HepG2 (cell line): ENCODE measurements around the gene TXLNA. TPM values are rescaled to one million over a fixed set of nuclear protein-coding genes. Genes with fewer than 3 reads are reported as not detected.

Source experiments
- ATAC-seq: fragments of 200-7000 bp; cut with Tn5 transposase; 3 replicates; pipeline ENCODE4 v1.9.1; 2020; ENCODE audit warnings: mild to moderate bottlenecking, moderate library complexity
- BruUV-seq: library from RNA; stranded (reverse); fragments of 400-500 nt; replicated peaks from 2 replicates; lab custom pipeline; 2021; lab: Mats Ljungman, UMichigan
- CTCF ChIA-PET: fragments of 300-600 bp; formaldehyde crosslinking; extraction: SDS; loops from one replicate; lab custom pipeline; 2021; ENCODE audit warnings: low total read pairs, inconsistent platforms, low intra/inter-chr PET ratio; lab: Yijun Ruan, JAX
- POLR2A ChIA-PET: fragments of 350-600 bp; sonication (Branson Sonifier 250); formaldehyde crosslinking; loops from one replicate; lab custom pipeline; 2020; ENCODE audit warnings: antibody characterized with exemption, inconsistent platforms; lab: Yijun Ruan, JAX
- DNase-seq: peaks from one replicate; pipeline ENCODE4 v3.0.0-alpha.2; 2015; ENCODE audit warnings: low spot score
- FAIRE-seq: peaks from 3 replicates; lab custom pipeline; 2011; peaks lifted over from hg19 to GRCh38; lab: Jason Lieb, UNC
- H2AFZ ChIP-seq: one replicate; pipeline ENCODE4 v1.6.1; 2011; ENCODE audit warnings: low read length, inconsistent platforms
- H3K27ac ChIP-seq: fragments of 300-600 bp; 3 replicates; pipeline ENCODE4 v1.8.0; 2011; ENCODE audit warnings: mixed run types, mild to moderate bottlenecking, mixed read lengths, low read length, inconsistent platforms; ENCODE audit not compliant: insufficient read depth; ENCODE audit errors: extremely low read length
- H3K27me3 ChIP-seq, 2 experiments: fragments of 200-600 bp in 1 of 2; 2 replicates in 1 of 2; 3 replicates in 1 of 2; pipeline versions ENCODE4 v1.6.0 to v1.8.0; 2011; ENCODE audit warnings: low read length in 2 of 2, mild to moderate bottlenecking in 2 of 2, moderate library complexity in 2 of 2, inconsistent platforms in 1 of 2; ENCODE audit not compliant: insufficient read depth in 2 of 2, control insufficient read depth in 1 of 2
- H3K36me3 ChIP-seq, 2 experiments: fragments of 200-600 bp in 1 of 2; replicated peaks in 1 of 2; 2 replicates in 1 of 2; 3 replicates in 1 of 2; pipeline versions ENCODE4 v1.5.1 to v1.8.0; 2011; ENCODE audit warnings: low read length in 2 of 2, inconsistent platforms in 1 of 2; ENCODE audit not compliant: insufficient read depth in 2 of 2, control insufficient read depth in 1 of 2
- H3K4me1 ChIP-seq: 2 replicates; pipeline ENCODE4 v1.5.1; 2012; ENCODE audit warnings: low read length, inconsistent platforms; ENCODE audit not compliant: insufficient read depth
- H3K4me2 ChIP-seq: 2 replicates; pipeline ENCODE4 v1.6.0; 2011; ENCODE audit warnings: low read depth, low read length, inconsistent platforms
- H3K4me3 ChIP-seq, 3 experiments: fragments of 200-600 bp in 1 of 3; sonication (generic), shearing (Covaris generic) in 1 of 3; replicated peaks in 1 of 3; 2 replicates each; pipeline ENCODE4 v1.5.1; 2011 to 2016; ENCODE audit warnings: low read length in 3 of 3, inconsistent platforms in 2 of 3, low read depth in 2 of 3, mild to moderate bottlenecking in 2 of 3, control low read depth in 1 of 3, mixed read lengths in 1 of 3; ENCODE audit not compliant: insufficient read depth in 1 of 3
- H3K79me2 ChIP-seq: one replicate; pipeline ENCODE4 v1.6.1; 2011; ENCODE audit warnings: low read length, inconsistent platforms; ENCODE audit not compliant: insufficient read depth
- H3K9ac ChIP-seq: 2 replicates; pipeline ENCODE4 v1.6.0; 2011; ENCODE audit warnings: mild to moderate bottlenecking, low read depth, low read length, inconsistent platforms; ENCODE audit not compliant: insufficient read depth
- H3K9me3 ChIP-seq: 2 replicates; pipeline ENCODE4 v1.5.1; 2012; ENCODE audit warnings: mild to moderate bottlenecking, low read length
- H4K20me1 ChIP-seq: 2 replicates; pipeline ENCODE4 v1.6.0; 2011; ENCODE audit warnings: inconsistent platforms, mild to moderate bottlenecking, low read length, moderate library complexity; ENCODE audit not compliant: insufficient read depth
- CCDC6 ChIP-seq: sonication (generic); formaldehyde crosslinking; IDR thresholded peaks from 2 replicates; pipeline ENCODE4 v1.8.1; 2022; ENCODE audit warnings: mild to moderate bottlenecking, missing genetic modification reagents, moderate library complexity
- CEBPG ChIP-seq: IDR thresholded peaks from 2 replicates; pipeline ENCODE4 v1.6.1; 2016
- CREBL2 ChIP-seq: sonication (generic); formaldehyde crosslinking; IDR thresholded peaks from 2 replicates; pipeline ENCODE4 v1.8.1; 2023; ENCODE audit warnings: missing genetic modification reagents, mild to moderate bottlenecking, borderline replicate concordance
- EED ChIP-seq: sonication (generic); formaldehyde crosslinking; IDR thresholded peaks from 2 replicates; pipeline ENCODE4 v1.5.0; 2020; ENCODE audit warnings: mild to moderate bottlenecking, missing genetic modification reagents
- EHMT2 ChIP-seq: fragments of 200-600 bp; sonication (generic); IDR thresholded peaks from 2 replicates; pipeline ENCODE4 v1.7.0; 2017; ENCODE audit warnings: antibody characterized with exemption, low read depth, low read length, borderline replicate concordance
- ELF4 ChIP-seq: sonication (generic); formaldehyde crosslinking; IDR thresholded peaks from 2 replicates; pipeline ENCODE4 v1.5.0; 2020; ENCODE audit warnings: missing genetic modification reagents, mild to moderate bottlenecking, moderate library complexity, borderline replicate concordance
- GTF3A ChIP-seq: sonication (generic); formaldehyde crosslinking; conservative IDR thresholded peaks from 2 replicates; pipeline ENCODE4 v1.4.0; 2020; ENCODE audit warnings: mild to moderate bottlenecking, missing genetic modification reagents
- NFYC ChIP-seq: IDR thresholded peaks from 2 replicates; pipeline ENCODE4 v1.6.1; 2016; ENCODE audit warnings: missing genetic modification reagents, missing compliant biosample characterization
- PRMT3 ChIP-seq: sonication (generic); formaldehyde crosslinking; IDR thresholded peaks from 2 replicates; pipeline ENCODE4 v1.8.1; 2022; ENCODE audit warnings: low read depth, mild to moderate bottlenecking, moderate library complexity, missing genetic modification reagents, borderline replicate concordance
- TCF7L2 ChIP-seq: IDR thresholded peaks from 2 replicates; pipeline ENCODE4 v1.6.1; 2011; ENCODE audit warnings: mild to moderate bottlenecking, low read depth, low read length, moderate library complexity
- ZKSCAN8 ChIP-seq: IDR thresholded peaks from 2 replicates; pipeline ENCODE4 v1.6.1; 2016; ENCODE audit warnings: borderline replicate concordance, missing genetic modification reagents, missing compliant biosample characterization
- ZNF160 ChIP-seq: sonication (generic); formaldehyde crosslinking; IDR thresholded peaks from 2 replicates; pipeline ENCODE4 v1.8.0; 2022; ENCODE audit warnings: mild to moderate bottlenecking, inconsistent platforms, missing genetic modification reagents
- ZNF552 ChIP-seq: sonication (generic); formaldehyde crosslinking; IDR thresholded peaks from 2 replicates; pipeline ENCODE4 v1.9.0; 2022; ENCODE audit warnings: missing genetic modification reagents, mild to moderate bottlenecking, borderline replicate concordance
- ZNF572 ChIP-seq: sonication (generic); formaldehyde crosslinking; IDR thresholded peaks from 2 replicates; pipeline ENCODE4 v1.5.1; 2020; ENCODE audit warnings: mild to moderate bottlenecking, missing genetic modification reagents
- WGBS: methylation state at CpG from one replicate; pipeline ENCODE4 v1.1.6; 2017; ENCODE audit warnings: low lambda C conversion rate; 5-methylcytosine and 5-hydroxymethylcytosine counted together
- in situ Hi-C: cut with HindIII; loops from 2 replicates; pipeline ENCODE4 v1.10.0; 2017; ENCODE audit warnings: low pct_unique_long_range_greater_than_20kb; ENCODE audit not compliant: extremely low pct_ligation_motif_present
- intact Hi-C: fragments of 100-400 bp; cut with micrococcal nuclease; formaldehyde crosslinking; loops from one replicate; pipeline ENCODE4 v1.10.0; 2022; ENCODE audit not compliant: unreplicated experiment
- polyA plus RNA-seq, 8 experiments: library from polyadenylated mRNA; depleted of rRNA in 3 of 8; stranded (reverse) in 7 of 8; unstranded in 1 of 8; fragments of >200 nt; fragmentation: Illumina TruSeq in 4 of 8; extraction: Trizol in 4 of 8; gene quantifications; 2 replicates each; pipeline versions ENCODE4 v1.2.1 to v1.2.3, GENCODE V29; 2011 to 2016; ENCODE audit warnings: low read depth in 4 of 8, missing spikeins in 1 of 8, mixed read lengths in 1 of 8; ENCODE audit not compliant: insufficient read depth in 1 of 8
- total RNA-seq, 5 experiments: library from RNA; depleted of rRNA; stranded (reverse); fragments of >200 nt; fragmentation: Illumina TruSeq; extraction: Trizol; gene quantifications; 2 replicates each; pipeline ENCODE4 v1.2.3, GENCODE V29; 2016; ENCODE audit warnings: low read depth in 1 of 5
- TF ChIP-seq, protein P1 (sequence below): IDR thresholded peaks from 2 replicates; pipeline ENCODE4 v1.6.1; 2012; ENCODE audit warnings: low read length, improper control_type of control experiment
- TF ChIP-seq, protein P2 (sequence below): sonication (generic); formaldehyde crosslinking; IDR thresholded peaks from 2 replicates; pipeline ENCODE4 v1.5.0; 2020; ENCODE audit warnings: mild to moderate bottlenecking, missing genetic modification reagents
- TF ChIP-seq, protein P3 (sequence below): fragments of 450-650 bp; IDR thresholded peaks from 2 replicates; pipeline ENCODE4 v1.6.1; 2017

Gene TXLNA
- total and polyA plus RNA-seq, 2 of the 13 experiments (the other 11 are each of a cell fraction or from before 2014, with no cell fraction given): 29.6 to 67.8 TPM

GRCh38 chr1:32170991-32171390 is 8.5 kb upstream of the TXLNA start (continued):
- TF ChIP-seq EHMT2: no peak
- TF ChIP-seq PRMT3 (CRISPR knock-in tag): no peak
- TF ChIP-seq GTF3A: no peak
- TF ChIP-seq, protein P1, sequence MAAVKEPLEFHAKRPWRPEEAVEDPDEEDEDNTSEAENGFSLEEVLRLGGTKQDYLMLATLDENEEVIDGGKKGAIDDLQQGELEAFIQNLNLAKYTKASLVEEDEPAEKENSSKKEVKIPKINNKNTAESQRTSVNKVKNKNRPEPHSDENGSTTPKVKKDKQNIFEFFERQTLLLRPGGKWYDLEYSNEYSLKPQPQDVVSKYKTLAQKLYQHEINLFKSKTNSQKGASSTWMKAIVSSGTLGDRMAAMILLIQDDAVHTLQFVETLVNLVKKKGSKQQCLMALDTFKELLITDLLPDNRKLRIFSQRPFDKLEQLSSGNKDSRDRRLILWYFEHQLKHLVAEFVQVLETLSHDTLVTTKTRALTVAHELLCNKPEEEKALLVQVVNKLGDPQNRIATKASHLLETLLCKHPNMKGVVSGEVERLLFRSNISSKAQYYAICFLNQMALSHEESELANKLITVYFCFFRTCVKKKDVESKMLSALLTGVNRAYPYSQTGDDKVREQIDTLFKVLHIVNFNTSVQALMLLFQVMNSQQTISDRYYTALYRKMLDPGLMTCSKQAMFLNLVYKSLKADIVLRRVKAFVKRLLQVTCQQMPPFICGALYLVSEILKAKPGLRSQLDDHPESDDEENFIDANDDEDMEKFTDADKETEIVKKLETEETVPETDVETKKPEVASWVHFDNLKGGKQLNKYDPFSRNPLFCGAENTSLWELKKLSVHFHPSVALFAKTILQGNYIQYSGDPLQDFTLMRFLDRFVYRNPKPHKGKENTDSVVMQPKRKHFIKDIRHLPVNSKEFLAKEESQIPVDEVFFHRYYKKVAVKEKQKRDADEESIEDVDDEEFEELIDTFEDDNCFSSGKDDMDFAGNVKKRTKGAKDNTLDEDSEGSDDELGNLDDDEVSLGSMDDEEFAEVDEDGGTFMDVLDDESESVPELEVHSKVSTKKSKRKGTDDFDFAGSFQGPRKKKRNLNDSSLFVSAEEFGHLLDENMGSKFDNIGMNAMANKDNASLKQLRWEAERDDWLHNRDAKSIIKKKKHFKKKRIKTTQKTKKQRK: no peak
- TF ChIP-seq ZNF552 (CRISPR knock-in tag): no peak
- TF ChIP-seq CEBPG (CRISPR knock-in tag): no peak
- TF ChIP-seq CCDC6 (CRISPR knock-in tag): no peak
- TF ChIP-seq ZNF160 (CRISPR knock-in tag): no peak

GRCh38 chr1:32172621-32173245 is 6.7 kb upstream of the TXLNA start:
- in situ Hi-C loops: no loop called here
- WGBS: 97% methylated on average over 1 of the region's 1 CpG
- Histone ChIP-seq H3K27me3 (no peaks in the 10 kb centered on the region), H3K9me3 (no peaks in the 10 kb centered on the region), H3K4me1 (peaks cover 10% of the 10 kb centered on the region), H3K27ac (no peak overlapping the region), H3K36me3 (peaks cover 20 to 49% of the 10 kb centered on the region in 2 experiments), H2AFZ (no peak overlapping the region), H3K4me2 (no peak overlapping the region), H3K4me3 (no peak overlapping the region), H3K79me2 (no peaks in the 10 kb centered on the region), H3K9ac (no peak overlapping the region), H4K20me1 (no peaks in the 10 kb centered on the region)
- DNase-seq: no peak
- no peak for ATAC-seq
- no TSS peak for BruUV-seq
- POLR2A ChIA-PET: interaction anchor here (0.6 kb wide), 1 partner anchor 119 kb away, joined by 3 read pairs; the partner anchor contains the start of gene HDAC1
- intact Hi-C loops: no loop called here
- CTCF ChIA-PET: no interaction called here
- no peak for FAIRE-seq
- no peak for TF ChIP-seq EED (CRISPR knock-in tag)
- no peak for TF ChIP-seq TCF7L2
- no peak for TF ChIP-seq NFYC (CRISPR knock-in tag)
- no peak for TF ChIP-seq ZNF572 (CRISPR knock-in tag)
- TF ChIP-seq, protein P2, sequence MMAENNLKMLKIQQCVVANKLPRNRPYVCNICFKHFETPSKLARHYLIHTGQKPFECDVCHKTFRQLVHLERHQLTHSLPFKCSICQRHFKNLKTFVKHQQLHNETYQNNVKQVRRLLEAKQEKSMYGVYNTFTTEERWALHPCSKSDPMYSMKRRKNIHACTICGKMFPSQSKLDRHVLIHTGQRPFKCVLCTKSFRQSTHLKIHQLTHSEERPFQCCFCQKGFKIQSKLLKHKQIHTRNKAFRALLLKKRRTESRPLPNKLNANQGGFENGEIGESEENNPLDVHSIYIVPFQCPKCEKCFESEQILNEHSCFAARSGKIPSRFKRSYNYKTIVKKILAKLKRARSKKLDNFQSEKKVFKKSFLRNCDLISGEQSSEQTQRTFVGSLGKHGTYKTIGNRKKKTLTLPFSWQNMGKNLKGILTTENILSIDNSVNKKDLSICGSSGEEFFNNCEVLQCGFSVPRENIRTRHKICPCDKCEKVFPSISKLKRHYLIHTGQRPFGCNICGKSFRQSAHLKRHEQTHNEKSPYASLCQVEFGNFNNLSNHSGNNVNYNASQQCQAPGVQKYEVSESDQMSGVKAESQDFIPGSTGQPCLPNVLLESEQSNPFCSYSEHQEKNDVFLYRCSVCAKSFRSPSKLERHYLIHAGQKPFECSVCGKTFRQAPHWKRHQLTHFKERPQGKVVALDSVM: no peak
- TF ChIP-seq CREBL2 (CRISPR knock-in tag): no peak
- TF ChIP-seq, protein P3, sequence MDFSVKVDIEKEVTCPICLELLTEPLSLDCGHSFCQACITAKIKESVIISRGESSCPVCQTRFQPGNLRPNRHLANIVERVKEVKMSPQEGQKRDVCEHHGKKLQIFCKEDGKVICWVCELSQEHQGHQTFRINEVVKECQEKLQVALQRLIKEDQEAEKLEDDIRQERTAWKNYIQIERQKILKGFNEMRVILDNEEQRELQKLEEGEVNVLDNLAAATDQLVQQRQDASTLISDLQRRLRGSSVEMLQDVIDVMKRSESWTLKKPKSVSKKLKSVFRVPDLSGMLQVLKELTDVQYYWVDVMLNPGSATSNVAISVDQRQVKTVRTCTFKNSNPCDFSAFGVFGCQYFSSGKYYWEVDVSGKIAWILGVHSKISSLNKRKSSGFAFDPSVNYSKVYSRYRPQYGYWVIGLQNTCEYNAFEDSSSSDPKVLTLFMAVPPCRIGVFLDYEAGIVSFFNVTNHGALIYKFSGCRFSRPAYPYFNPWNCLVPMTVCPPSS: no peak
- no peak for TF ChIP-seq ZKSCAN8 (CRISPR knock-in tag)
- no peak for TF ChIP-seq ELF4 (CRISPR knock-in tag)
